Measurements from ENCODE around the gene ADSL.

ADSL gene

DNA sequence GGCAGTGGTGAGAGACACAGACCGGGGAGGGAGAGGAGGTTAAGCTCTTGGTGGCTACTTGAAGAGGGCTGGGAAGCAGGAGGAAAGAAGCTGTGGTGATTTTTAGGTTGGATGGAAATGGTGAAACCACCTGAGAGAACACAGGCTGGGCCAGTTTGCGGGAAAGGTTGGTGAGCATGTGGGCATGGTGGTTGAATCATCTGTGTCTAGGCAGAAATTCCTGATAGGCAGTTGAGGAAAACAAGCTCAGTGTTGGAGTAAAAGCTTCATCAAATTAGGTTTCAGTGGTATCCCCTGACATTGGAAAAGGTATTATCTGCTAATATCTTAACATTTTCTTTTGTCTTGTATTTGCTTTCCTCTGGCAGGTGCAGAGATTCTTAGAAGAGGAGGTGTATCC is 19.8 kb downstream of the ADSL start:
- TF ChIP-seq, protein P1, sequence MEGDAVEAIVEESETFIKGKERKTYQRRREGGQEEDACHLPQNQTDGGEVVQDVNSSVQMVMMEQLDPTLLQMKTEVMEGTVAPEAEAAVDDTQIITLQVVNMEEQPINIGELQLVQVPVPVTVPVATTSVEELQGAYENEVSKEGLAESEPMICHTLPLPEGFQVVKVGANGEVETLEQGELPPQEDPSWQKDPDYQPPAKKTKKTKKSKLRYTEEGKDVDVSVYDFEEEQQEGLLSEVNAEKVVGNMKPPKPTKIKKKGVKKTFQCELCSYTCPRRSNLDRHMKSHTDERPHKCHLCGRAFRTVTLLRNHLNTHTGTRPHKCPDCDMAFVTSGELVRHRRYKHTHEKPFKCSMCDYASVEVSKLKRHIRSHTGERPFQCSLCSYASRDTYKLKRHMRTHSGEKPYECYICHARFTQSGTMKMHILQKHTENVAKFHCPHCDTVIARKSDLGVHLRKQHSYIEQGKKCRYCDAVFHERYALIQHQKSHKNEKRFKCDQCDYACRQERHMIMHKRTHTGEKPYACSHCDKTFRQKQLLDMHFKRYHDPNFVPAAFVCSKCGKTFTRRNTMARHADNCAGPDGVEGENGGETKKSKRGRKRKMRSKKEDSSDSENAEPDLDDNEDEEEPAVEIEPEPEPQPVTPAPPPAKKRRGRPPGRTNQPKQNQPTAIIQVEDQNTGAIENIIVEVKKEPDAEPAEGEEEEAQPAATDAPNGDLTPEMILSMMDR (IDR thresholded peaks at IDR 0.05; ENCODE audit: low read depth, low read length, missing control alignments): no peak
- Histone ChIP-seq H3K36me3 (replicated peaks) (peaks cover 64% of the 10 kb centered on the region), H3K27me3 (replicated peaks) (no peaks in the 10 kb centered on the region), H3K27ac (no peak overlapping the region), H3K4me3 (ENCODE audit: low read depth, low read length) (no peak overlapping the region)
- in situ Hi-C loops (cut with HindIII; ENCODE audit: low pct_ligation_motif_present, low sequenced_read_pairs): no loop called here
- DNase-seq: no peak

DNA sequence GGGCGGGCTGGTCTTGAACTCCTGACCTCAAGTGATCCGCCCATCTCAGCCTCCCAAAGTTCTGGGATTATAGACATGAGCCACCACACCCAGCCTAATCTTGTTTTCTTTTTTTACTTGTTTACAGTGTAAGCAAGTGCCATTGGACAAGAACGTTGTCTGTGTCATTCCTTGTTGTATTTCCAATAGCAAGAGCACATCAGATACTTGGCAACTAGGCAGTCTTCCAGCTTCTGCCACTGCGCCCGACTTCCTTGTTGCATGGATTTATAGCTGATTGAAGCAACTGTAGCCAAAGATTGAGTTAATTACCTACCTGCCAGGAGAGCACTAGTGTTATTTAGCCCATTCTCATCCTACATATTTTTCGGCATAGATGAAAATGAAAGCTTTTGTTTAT is 21.0 kb downstream of the ADSL start:
- Histone ChIP-seq H3K4me3 (ENCODE audit: low read depth, low read length) (no peak overlapping the region), H3K36me3 (replicated peaks) (peaks cover 51% of the 10 kb centered on the region), H3K27ac (no peak overlapping the region), H3K27me3 (replicated peaks) (no peaks in the 10 kb centered on the region)
- TF ChIP-seq, protein P1 (IDR thresholded peaks at IDR 0.05; ENCODE audit: low read depth, low read length, missing control alignments): no peak
- DNase-seq: no peak
- in situ Hi-C loops (cut with HindIII; ENCODE audit: low pct_ligation_motif_present, low sequenced_read_pairs): no loop called here

DNA sequence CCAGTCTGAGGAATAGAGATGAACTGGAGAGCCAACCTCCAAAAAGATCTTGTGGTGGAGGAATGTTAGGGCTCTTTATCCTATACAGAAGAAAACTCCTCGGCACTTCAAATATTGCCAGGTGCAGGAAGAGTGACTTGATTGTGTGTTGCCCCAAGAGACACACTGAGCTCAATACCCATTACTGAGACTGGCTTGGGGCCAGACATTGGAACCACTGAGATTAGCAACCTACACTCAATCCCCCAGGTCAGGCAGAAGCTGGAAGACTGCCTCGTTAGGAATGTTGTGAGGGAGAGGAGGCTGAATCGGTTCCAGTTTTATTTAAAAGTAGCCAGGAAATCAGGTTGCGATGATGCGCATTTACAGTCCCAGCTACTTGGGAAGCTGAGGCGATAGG is 21.7 kb downstream of the ADSL start:
- in situ Hi-C loops (cut with HindIII; ENCODE audit: low pct_ligation_motif_present, low sequenced_read_pairs): no loop called here
- DNase-seq: no peak
- TF ChIP-seq, protein P1 (IDR thresholded peaks at IDR 0.05; ENCODE audit: low read depth, low read length, missing control alignments): no peak
- H3K27me3 ChIP-seq (replicated peaks): no peaks in the 10 kb centered on the region
- no peak overlapping the region for H3K27ac ChIP-seq
- H3K4me3 ChIP-seq (ENCODE audit: low read depth, low read length): no peak overlapping the region
- peaks cover 47% of the 10 kb centered on the region for H3K36me3 ChIP-seq (replicated peaks)

DNA sequence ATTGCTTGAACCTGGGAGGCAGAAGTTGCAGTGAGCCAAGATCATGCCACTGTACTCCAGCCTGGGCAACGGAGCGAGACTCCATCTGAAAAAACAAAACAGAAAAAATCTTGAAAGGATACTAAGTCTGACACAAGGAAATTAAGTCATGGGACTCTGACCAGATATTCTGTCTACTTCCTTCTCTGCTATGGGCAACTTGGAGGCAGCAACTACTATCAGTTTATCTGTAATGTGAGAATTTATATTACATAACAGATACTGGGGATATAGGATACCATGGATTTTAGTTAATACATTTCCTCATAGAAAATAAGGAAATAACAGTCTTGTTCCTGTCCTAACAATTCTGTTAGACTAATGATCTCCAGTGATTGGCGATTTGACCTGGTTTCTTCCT is 22.5 kb downstream of the ADSL start:
- Histone ChIP-seq H3K27ac (no peak overlapping the region), H3K27me3 (replicated peaks) (no peaks in the 10 kb centered on the region), H3K36me3 (replicated peaks) (peaks cover 39% of the 10 kb centered on the region), H3K4me3 (ENCODE audit: low read depth, low read length) (no peak overlapping the region)
- no peak for DNase-seq
- in situ Hi-C loops (cut with HindIII; ENCODE audit: low pct_ligation_motif_present, low sequenced_read_pairs): no loop called here
- TF ChIP-seq, protein P1 (IDR thresholded peaks at IDR 0.05; ENCODE audit: low read depth, low read length, missing control alignments): no peak

DNA sequence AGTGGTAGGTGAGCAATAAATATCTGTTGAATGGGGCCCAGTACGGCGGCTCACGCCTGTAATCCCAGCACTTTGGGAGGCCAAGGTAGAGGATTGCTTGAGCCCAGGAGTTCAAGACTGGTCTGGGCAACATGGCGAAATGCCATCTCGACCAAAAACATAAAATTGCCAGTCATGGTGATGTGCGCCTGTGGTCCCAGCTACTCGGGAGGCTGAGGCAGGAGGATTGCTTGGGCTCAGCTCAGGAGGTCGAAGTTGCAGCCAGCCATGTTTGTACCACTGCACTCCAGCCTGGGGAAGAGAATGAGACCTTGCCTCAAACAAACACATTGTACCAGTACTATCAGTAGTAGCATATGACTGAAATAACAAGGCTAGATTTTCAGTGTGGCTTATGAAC is 28.3 kb downstream of the ADSL start:
- Histone ChIP-seq H3K4me3 (ENCODE audit: low read depth, low read length) (no peak overlapping the region), H3K36me3 (replicated peaks) (no peaks in the 10 kb centered on the region), H3K27ac (no peak overlapping the region), H3K27me3 (replicated peaks) (no peaks in the 10 kb centered on the region)
- no peak for DNase-seq
- in situ Hi-C loops (cut with HindIII; ENCODE audit: low pct_ligation_motif_present, low sequenced_read_pairs): no loop called here
- TF ChIP-seq, protein P1 (IDR thresholded peaks at IDR 0.05; ENCODE audit: low read depth, low read length, missing control alignments): no peak

DNA sequence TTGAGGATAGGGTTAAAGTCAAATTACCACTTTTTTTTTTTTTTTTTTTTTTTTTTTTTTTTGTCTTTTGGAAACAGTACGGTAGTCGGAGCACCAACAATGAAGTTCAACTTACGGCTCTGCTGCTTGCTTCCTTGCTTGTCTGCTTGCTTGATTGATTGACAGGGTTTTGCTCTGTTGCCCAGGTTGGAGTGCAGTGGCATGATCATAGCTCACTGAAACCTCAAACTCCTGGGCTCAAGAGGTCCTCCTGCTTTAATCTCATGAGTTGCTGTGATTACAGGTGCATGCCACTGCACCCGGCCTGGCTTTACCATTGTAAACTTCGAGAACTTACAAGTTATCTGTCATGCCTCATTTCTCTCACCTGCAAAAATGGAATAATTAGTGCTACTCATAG is 29.8 kb downstream of the ADSL start:
- no peaks in the 10 kb centered on the region for H3K27me3 ChIP-seq (replicated peaks)
- H3K27ac ChIP-seq: no peak overlapping the region
- TF ChIP-seq, protein P1 (IDR thresholded peaks at IDR 0.05; ENCODE audit: low read depth, low read length, missing control alignments): no peak
- DNase-seq: no peak
- H3K4me3 ChIP-seq (ENCODE audit: low read depth, low read length): no peak overlapping the region
- in situ Hi-C loops (cut with HindIII; ENCODE audit: low pct_ligation_motif_present, low sequenced_read_pairs): no loop called here
- no peaks in the 10 kb centered on the region for H3K36me3 ChIP-seq (replicated peaks)
